ENCODE data around the gene CCDC28A.

GRCh38 chr6:138806889-138807288, 33.3 kb downstream of the CCDC28A start:
- TF ChIP-seq CTCF (conservative IDR thresholded peaks at IDR 0.05; ENCODE audit: low read depth, low read length) (no peak), RAD21 (IDR thresholded peaks at IDR 0.05; ENCODE audit: low read length) (no peak), MXI1 (IDR thresholded peaks at IDR 0.05; ENCODE audit: borderline replicate concordance, low read depth, low read length) (no peak), POLR2A (IDR thresholded peaks at IDR 0.05; ENCODE audit: low read depth, low read length) (no peak), CHD1 (IDR thresholded peaks at IDR 0.05; ENCODE audit: low read depth, low read length) (no peak), CEBPB (IDR thresholded peaks at IDR 0.05; ENCODE audit: low read depth, low read length) (no peak), NFE2L2 (IDR thresholded peaks at IDR 0.05; ENCODE audit: low read depth, low read length) (no peak), SMC3 (IDR thresholded peaks at IDR 0.05; ENCODE audit: low read depth, low read length) (no peak), RCOR1 (IDR thresholded peaks at IDR 0.05; ENCODE audit: insufficient replicate concordance, low read length) (no peak)
